Endothelial cell of umbilical vein (primary cell): Measurements from ENCODE around the gene GARS1.

Source experiments
- EZH2 ChIP-seq: IDR thresholded peaks from 2 replicates; pipeline ENCODE4 v1.6.1; 2012; ENCODE audit warnings: borderline replicate concordance, low read depth, mild to moderate bottlenecking, moderate library complexity, low read length, inconsistent platforms; ENCODE audit not compliant: severe bottlenecking
- FOS ChIP-seq: IDR thresholded peaks from 2 replicates; pipeline ENCODE4 v1.6.1; 2011; ENCODE audit warnings: mild to moderate bottlenecking, low read length, moderate library complexity, borderline replicate concordance; ENCODE audit not compliant: insufficient read depth
- JUN ChIP-seq: IDR thresholded peaks from 2 replicates; pipeline ENCODE4 v1.6.1; 2011; ENCODE audit warnings: borderline replicate concordance, low read depth; ENCODE audit not compliant: insufficient read length, insufficient read depth
- MYC ChIP-seq: IDR thresholded peaks from one replicate; pipeline ENCODE4 v1.6.1; 2011; ENCODE audit warnings: mild to moderate bottlenecking, low read depth, low read length
- POLR2A ChIP-seq: IDR thresholded peaks from 2 replicates; pipeline ENCODE4 v1.6.1; 2012; ENCODE audit warnings: low read depth, mild to moderate bottlenecking, control low read depth, low read length
- POLR2AphosphoS5 ChIP-seq: IDR thresholded peaks from 2 replicates; pipeline ENCODE4 v1.6.1; 2012; ENCODE audit warnings: low read depth, mild to moderate bottlenecking, control low read depth, low read length, moderate library complexity; ENCODE audit not compliant: insufficient read depth
- TF ChIP-seq, protein P1 (sequence below), 2 donors: IDR thresholded peaks; 1 replicate in 1 of 2; 2 replicates in 1 of 2; pipeline ENCODE4 v1.5.1; 2011; ENCODE audit warnings: low read length in 2 of 2, mild to moderate bottlenecking in 2 of 2, moderate library complexity in 2 of 2, control low read depth in 1 of 2, inconsistent platforms in 1 of 2, low read depth in 1 of 2; ENCODE audit not compliant: insufficient read depth in 1 of 2; ENCODE audit errors: extremely low read depth in 1 of 2
- TF ChIP-seq, protein P2 (sequence below): IDR thresholded peaks from 2 replicates; pipeline ENCODE4 v1.6.1; 2011; ENCODE audit not compliant: insufficient read depth, insufficient read length

- no peak for TF ChIP-seq POLR2A
- TF ChIP-seq, protein P1, sequence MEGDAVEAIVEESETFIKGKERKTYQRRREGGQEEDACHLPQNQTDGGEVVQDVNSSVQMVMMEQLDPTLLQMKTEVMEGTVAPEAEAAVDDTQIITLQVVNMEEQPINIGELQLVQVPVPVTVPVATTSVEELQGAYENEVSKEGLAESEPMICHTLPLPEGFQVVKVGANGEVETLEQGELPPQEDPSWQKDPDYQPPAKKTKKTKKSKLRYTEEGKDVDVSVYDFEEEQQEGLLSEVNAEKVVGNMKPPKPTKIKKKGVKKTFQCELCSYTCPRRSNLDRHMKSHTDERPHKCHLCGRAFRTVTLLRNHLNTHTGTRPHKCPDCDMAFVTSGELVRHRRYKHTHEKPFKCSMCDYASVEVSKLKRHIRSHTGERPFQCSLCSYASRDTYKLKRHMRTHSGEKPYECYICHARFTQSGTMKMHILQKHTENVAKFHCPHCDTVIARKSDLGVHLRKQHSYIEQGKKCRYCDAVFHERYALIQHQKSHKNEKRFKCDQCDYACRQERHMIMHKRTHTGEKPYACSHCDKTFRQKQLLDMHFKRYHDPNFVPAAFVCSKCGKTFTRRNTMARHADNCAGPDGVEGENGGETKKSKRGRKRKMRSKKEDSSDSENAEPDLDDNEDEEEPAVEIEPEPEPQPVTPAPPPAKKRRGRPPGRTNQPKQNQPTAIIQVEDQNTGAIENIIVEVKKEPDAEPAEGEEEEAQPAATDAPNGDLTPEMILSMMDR (IDR thresholded peaks at IDR 0.05; ENCODE audit: extremely low read depth in 1 of 2, insufficient read depth in 1 of 2, low read depth in 1 of 2, low read length in 2 of 2): no peak
- TF ChIP-seq POLR2AphosphoS5: no peak
- no peak for TF ChIP-seq EZH2
- TF ChIP-seq FOS: no peak
- no peak for TF ChIP-seq MYC
- TF ChIP-seq, protein P2, sequence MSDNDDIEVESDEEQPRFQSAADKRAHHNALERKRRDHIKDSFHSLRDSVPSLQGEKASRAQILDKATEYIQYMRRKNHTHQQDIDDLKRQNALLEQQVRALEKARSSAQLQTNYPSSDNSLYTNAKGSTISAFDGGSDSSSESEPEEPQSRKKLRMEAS: no peak
- no peak for TF ChIP-seq JUN
Measured at GRCh38 chr7:30594048-30594539, 584 bp upstream of the GARS1 start.
